Smooth muscle cell (in vitro differentiated cells): ENCODE measurements around the gene PGBD5. TPM values are rescaled to one million over a fixed set of nuclear protein-coding genes. Genes with fewer than 3 reads are reported as not detected.

ENCODE experiments used
- DNase-seq: peaks from one replicate; lab custom pipeline; 2025; ENCODE audit not compliant: unreplicated experiment; lab: John Stamatoyannopoulos, UW
- H2AFZ ChIP-seq: fragments of 200-600 bp; sonication (generic); 2 replicates; pipeline ENCODE4 v1.6.0; 2016; ENCODE audit warnings: antibody characterized with exemption, low read depth, mild to moderate bottlenecking
- H3F3A ChIP-seq: fragments of 200-600 bp; sonication (generic); 2 replicates; pipeline ENCODE4 v1.6.0; 2017; ENCODE audit warnings: antibody characterized with exemption, low read depth
- H3K27ac ChIP-seq: fragments of 200-600 bp; sonication (generic); 2 replicates; pipeline ENCODE4 v1.5.1; 2016; ENCODE audit warnings: low read depth, mild to moderate bottlenecking
- H3K27me3 ChIP-seq: fragments of 200-600 bp; sonication (generic); 2 replicates; pipeline ENCODE4 v1.6.1; 2016; ENCODE audit warnings: low read depth, mild to moderate bottlenecking
- H3K36me3 ChIP-seq: fragments of 200-600 bp; sonication (generic); 2 replicates; pipeline ENCODE4 v1.5.1; 2016; ENCODE audit warnings: low read depth
- H3K4me1 ChIP-seq: fragments of 200-600 bp; sonication (generic); 2 replicates; pipeline ENCODE4 v1.5.1; 2016; ENCODE audit warnings: low read depth
- H3K4me2 ChIP-seq: fragments of 200-600 bp; sonication (generic); 2 replicates; pipeline ENCODE4 v1.6.0; 2016; ENCODE audit warnings: mild to moderate bottlenecking
- H3K4me3 ChIP-seq: fragments of 200-600 bp; sonication (generic); 2 replicates; pipeline ENCODE4 v1.5.1; 2016; ENCODE audit warnings: mild to moderate bottlenecking
- H3K79me2 ChIP-seq: fragments of 200-600 bp; sonication (generic); 2 replicates; pipeline ENCODE4 v1.6.0; 2016; ENCODE audit warnings: low read depth, mild to moderate bottlenecking
- H3K9ac ChIP-seq: fragments of 200-600 bp; sonication (generic); 2 replicates; pipeline ENCODE4 v1.6.0; 2016; ENCODE audit warnings: low read depth
- H3K9me3 ChIP-seq: fragments of 200-600 bp; sonication (generic); replicated peaks from 2 replicates; pipeline ENCODE4 v1.5.1; 2016; ENCODE audit warnings: low read depth
- H4K20me1 ChIP-seq: fragments of 200-600 bp; sonication (generic); 2 replicates; pipeline ENCODE4 v1.6.0; 2016; ENCODE audit warnings: low read depth
- CTCF ChIP-seq: fragments of 200-600 bp; sonication (generic); IDR thresholded peaks from 2 replicates; pipeline ENCODE4 v1.5.1; 2017; ENCODE audit warnings: borderline replicate concordance, mild to moderate bottlenecking, antibody characterized with exemption; ENCODE audit not compliant: insufficient read depth, poor library complexity, severe bottlenecking
- WGBS: methylation state at CpG from one replicate; pipeline ENCODE4 v1.1.7; 2016; ENCODE audit warnings: low lambda C conversion rate; 5-methylcytosine and 5-hydroxymethylcytosine counted together
- polyA plus RNA-seq: library from polyadenylated mRNA; unstranded; fragments of >200 nt; fragmentation: Nextera tagmentation; extraction: Ambion mirVana; gene quantifications from 2 replicates; pipeline ENCODE4 v1.2.1, GENCODE V29; 2016
- total RNA-seq: library from RNA; depleted of rRNA; stranded (reverse); fragments of >200 nt; gene quantifications from 2 replicates; pipeline ENCODE4 v1.2.3, GENCODE V29; 2014

PGBD5 gene
- total and polyA plus RNA-seq, 2 experiments from 2014 or later: 0.83 to 0.94 TPM

- no peak overlapping the region for H3K4me3 ChIP-seq
- H3K9me3 ChIP-seq: no peaks in the 10 kb centered on the region
- no peaks in the 10 kb centered on the region for H3K79me2 ChIP-seq
- no peaks in the 10 kb centered on the region for H3K27me3 ChIP-seq
- no peak overlapping the region for H3K27ac ChIP-seq
- H3K4me2 ChIP-seq: no peak overlapping the region
- no peak overlapping the region for H3K9ac ChIP-seq
- 97% methylated on average over 12 of the region's 12 CpGs for WGBS
- H3K36me3 ChIP-seq: no peaks in the 10 kb centered on the region
- H3K4me1 ChIP-seq: peaks cover 16% of the 10 kb centered on the region
- H3F3A ChIP-seq: no peaks in the 10 kb centered on the region
- DNase-seq: no peak
- H2AFZ ChIP-seq: no peak overlapping the region
- no peak for TF ChIP-seq CTCF
- no peaks in the 10 kb centered on the region for H4K20me1 ChIP-seq
Observed at GRCh38 chr1:230387876-230388275, 38.3 kb downstream of the PGBD5 start.

GRCh38 chr1:230387296-230387695, 38.8 kb downstream of the PGBD5 start:
- peaks cover 16% of the 10 kb centered on the region for H3K4me1 ChIP-seq
- no peak for TF ChIP-seq CTCF
- no peak overlapping the region for H3K9ac ChIP-seq
- no peaks in the 10 kb centered on the region for H3K79me2 ChIP-seq
- H3K4me2 ChIP-seq: no peak overlapping the region
- no peak overlapping the region for H3K27ac ChIP-seq
- H3K4me3 ChIP-seq: no peak overlapping the region
- 93% methylated on average over 2 of the region's 2 CpGs for WGBS
- no peaks in the 10 kb centered on the region for H4K20me1 ChIP-seq
- no peak for DNase-seq
- no peaks in the 10 kb centered on the region for H3K27me3 ChIP-seq
- no peaks in the 10 kb centered on the region for H3F3A ChIP-seq
- H3K36me3 ChIP-seq: no peaks in the 10 kb centered on the region
- no peak overlapping the region for H2AFZ ChIP-seq
- H3K9me3 ChIP-seq: no peaks in the 10 kb centered on the region

GRCh38 chr1:230386637-230387262, 39.4 kb downstream of the PGBD5 start:
- no peak for TF ChIP-seq CTCF
- WGBS: 93% methylated on average over 6 of the region's 6 CpGs
- H3K4me3 ChIP-seq: no peak overlapping the region
- DNase-seq: no peak
- H3K4me2 ChIP-seq: no peak overlapping the region
- peaks cover 10% of the 10 kb centered on the region for H3K4me1 ChIP-seq
- H4K20me1 ChIP-seq: no peaks in the 10 kb centered on the region
- H3F3A ChIP-seq: no peaks in the 10 kb centered on the region
- no peaks in the 10 kb centered on the region for H3K79me2 ChIP-seq
- no peak overlapping the region for H3K9ac ChIP-seq
- no peaks in the 10 kb centered on the region for H3K36me3 ChIP-seq
- no peaks in the 10 kb centered on the region for H3K9me3 ChIP-seq
- H3K27ac ChIP-seq: no peak overlapping the region
- no peaks in the 10 kb centered on the region for H3K27me3 ChIP-seq
- no peak overlapping the region for H2AFZ ChIP-seq

- no peaks in the 10 kb centered on the region for H3K27me3 ChIP-seq
- peaks cover 2% of the 10 kb centered on the region for H3K4me1 ChIP-seq
- H2AFZ ChIP-seq: no peak overlapping the region
- H3K4me2 ChIP-seq: no peak overlapping the region
- DNase-seq: no peak
- H3K36me3 ChIP-seq: no peaks in the 10 kb centered on the region
- WGBS: 95% methylated on average over 4 of the region's 4 CpGs
- no peak overlapping the region for H3K27ac ChIP-seq
- no peaks in the 10 kb centered on the region for H3K79me2 ChIP-seq
- H3K9ac ChIP-seq: no peak overlapping the region
- H3K4me3 ChIP-seq: no peak overlapping the region
- no peaks in the 10 kb centered on the region for H3F3A ChIP-seq
- H3K9me3 ChIP-seq: no peaks in the 10 kb centered on the region
- no peak for TF ChIP-seq CTCF
- H4K20me1 ChIP-seq: no peaks in the 10 kb centered on the region
Observed at GRCh38 chr1:230385930-230386329, 40.2 kb downstream of the PGBD5 start.
